Fibroblast of the aortic adventitia (primary cell): ENCODE results near the gene LIPN. TPM values are rescaled to one million over a fixed set of nuclear protein-coding genes. Genes with fewer than 3 reads are reported as not detected.

Source experiments
- DNase-seq: peaks from one replicate; pipeline ENCODE4 v3.0.0-alpha.2; 2010; ENCODE audit warnings: low read depth
- H3K4me3 ChIP-seq: 2 replicates; pipeline ENCODE4 v1.5.1; 2011; ENCODE audit warnings: low read depth, mild to moderate bottlenecking, control low read depth, low read length, moderate library complexity
- CTCF ChIP-seq: IDR thresholded peaks from 2 replicates; pipeline ENCODE4 v1.5.1; 2011; ENCODE audit warnings: mild to moderate bottlenecking, low read length, control low read depth, inconsistent platforms; ENCODE audit not compliant: insufficient read depth
- total RNA-seq: library from RNA; depleted of rRNA; stranded (reverse); fragments of >200 nt; gene quantifications from 2 replicates; pipeline ENCODE4 v1.2.3, GENCODE V29; 2012; ENCODE audit warnings: low replicate concordance

Gene LIPN
- total RNA-seq, 1 donor, result not detected

GRCh38 chr10:88813200-88813599, 53.4 kb downstream of the LIPN start:
- no peak for TF ChIP-seq CTCF
- no peak for DNase-seq
- no peak overlapping the region for H3K4me3 ChIP-seq

- H3K4me3 ChIP-seq, result no peak overlapping the region
- peak; percentile 65 for DNase-seq
- TF ChIP-seq CTCF, result no peak
Measured at GRCh38 chr10:88819290-88819689, 59.5 kb downstream of the LIPN start.

GRCh38 chr10:88820748-88821401, 61.1 kb downstream of the LIPN start:
- no peak for TF ChIP-seq CTCF
- DNase-seq, result peak; percentile 93

DNA sequence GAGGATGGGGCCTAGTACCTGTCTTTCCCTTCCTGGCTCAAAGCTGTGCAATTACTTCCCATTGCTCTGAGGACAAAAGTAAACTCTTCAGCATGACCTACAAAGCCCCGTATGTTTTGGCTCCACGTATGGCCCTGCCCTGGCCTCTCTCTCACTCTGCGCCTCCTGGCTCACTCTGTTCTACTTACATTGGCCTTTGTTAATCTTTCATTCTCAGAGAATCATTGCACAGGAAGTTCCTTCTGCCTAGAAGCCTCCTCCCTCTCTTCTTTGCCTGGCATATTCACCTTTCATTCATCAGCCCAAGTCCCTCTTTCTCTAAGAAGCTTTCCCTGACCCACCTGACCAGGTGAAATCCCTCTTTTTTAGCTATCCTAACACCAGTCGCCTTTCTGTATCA, 66.6 kb downstream of the LIPN start:
- no peak for TF ChIP-seq CTCF
- DNase-seq, result no peak
- H3K4me3 ChIP-seq, result no peak overlapping the region

More at GRCh38 chr10:88820748-88821401, 61.1 kb downstream of the LIPN start:
- no peak overlapping the region for H3K4me3 ChIP-seq

GRCh38 chr10:88827671-88828070, 67.9 kb downstream of the LIPN start:
- no peak overlapping the region for H3K4me3 ChIP-seq
- no peak for DNase-seq
- TF ChIP-seq CTCF, result no peak

DNA sequence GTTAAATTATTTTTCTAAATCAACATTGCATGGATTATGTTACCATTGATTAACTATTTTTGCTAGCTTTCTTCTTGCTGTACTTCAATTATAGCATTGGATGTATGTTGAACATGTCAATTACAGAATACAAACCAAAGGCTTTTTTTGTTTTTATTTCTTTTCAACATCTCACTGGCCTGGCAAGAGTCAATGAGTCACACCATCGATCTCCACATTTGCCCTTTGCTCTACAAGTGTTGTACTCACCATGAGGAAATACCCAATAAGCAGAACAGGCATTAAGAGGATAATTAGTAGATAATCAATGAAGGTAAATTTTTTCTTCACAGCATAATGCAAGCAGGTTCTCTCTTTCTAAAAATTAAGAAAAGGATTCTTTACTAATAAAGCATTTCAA, 68.5 kb downstream of the LIPN start:
- DNase-seq, result no peak
- no peak overlapping the region for H3K4me3 ChIP-seq
- TF ChIP-seq CTCF, result no peak

Other genes starting within 250 kb of the LIPN start
- 7.0 and 16.8 TPM in 2 replicates for gene RNLS, start 176.7 kb upstream of the LIPN start, total RNA-seq
- 0.09 TPM in 1 of 2 replicates, not detected in the other for gene LIPJ, start 173.3 kb upstream of the LIPN start, total RNA-seq
- gene LIPF, start 95.6 kb upstream of the LIPN start, total RNA-seq, result not detected in 2 replicates
- not detected in 2 replicates for gene LIPK, start 53.8 kb upstream of the LIPN start, total RNA-seq
- 0.82 TPM in 1 of 2 replicates, not detected in the other for gene LIPM, start 42.7 kb downstream of the LIPN start, total RNA-seq
- 0.09 and 0.33 TPM in 2 replicates for gene ANKRD22, start 91.8 kb downstream of the LIPN start, total RNA-seq
- gene STAMBPL1, start 120.2 kb downstream of the LIPN start, total RNA-seq, result 35.3 and 50.0 TPM in 2 replicates
- 73.5 and 241 TPM in 2 replicates for gene ACTA2, start 192.8 kb downstream of the LIPN start, total RNA-seq
- 55.5 and 61.9 TPM in 2 replicates for gene FAS, start 230.8 kb downstream of the LIPN start, total RNA-seq